HUES48 (cell line): ENCODE data around the gene DDB1.

Experiments used
- H3K27ac ChIP-seq: one replicate; pipeline ENCODE4 v1.7.0; 2013; ENCODE audit warnings: low read depth, low read length, inconsistent platforms
- H3K27me3 ChIP-seq: 2 replicates; pipeline ENCODE4 v1.6.1; 2013; ENCODE audit warnings: mild to moderate bottlenecking, low read length; ENCODE audit not compliant: control insufficient read depth, insufficient read depth
- H3K36me3 ChIP-seq: 2 replicates; pipeline ENCODE4 v1.6.1; 2013; ENCODE audit warnings: low read length; ENCODE audit not compliant: control insufficient read depth, insufficient read depth
- H3K4me1 ChIP-seq: 2 replicates; pipeline ENCODE4 v1.6.1; 2013; ENCODE audit warnings: mild to moderate bottlenecking, low read length; ENCODE audit not compliant: control insufficient read depth, insufficient read depth
- H3K4me3 ChIP-seq: 2 replicates; pipeline ENCODE4 v1.5.1; 2013; ENCODE audit warnings: mild to moderate bottlenecking, low read depth, low read length
- H3K9ac ChIP-seq: 2 replicates; pipeline ENCODE4 v1.6.1; 2013; ENCODE audit warnings: mild to moderate bottlenecking, low read depth, low read length, moderate library complexity
- H3K9me3 ChIP-seq: 2 replicates; pipeline ENCODE4 v1.6.1; 2013; ENCODE audit warnings: low read length; ENCODE audit not compliant: control insufficient read depth, insufficient read depth

Gene DDB1

DNA sequence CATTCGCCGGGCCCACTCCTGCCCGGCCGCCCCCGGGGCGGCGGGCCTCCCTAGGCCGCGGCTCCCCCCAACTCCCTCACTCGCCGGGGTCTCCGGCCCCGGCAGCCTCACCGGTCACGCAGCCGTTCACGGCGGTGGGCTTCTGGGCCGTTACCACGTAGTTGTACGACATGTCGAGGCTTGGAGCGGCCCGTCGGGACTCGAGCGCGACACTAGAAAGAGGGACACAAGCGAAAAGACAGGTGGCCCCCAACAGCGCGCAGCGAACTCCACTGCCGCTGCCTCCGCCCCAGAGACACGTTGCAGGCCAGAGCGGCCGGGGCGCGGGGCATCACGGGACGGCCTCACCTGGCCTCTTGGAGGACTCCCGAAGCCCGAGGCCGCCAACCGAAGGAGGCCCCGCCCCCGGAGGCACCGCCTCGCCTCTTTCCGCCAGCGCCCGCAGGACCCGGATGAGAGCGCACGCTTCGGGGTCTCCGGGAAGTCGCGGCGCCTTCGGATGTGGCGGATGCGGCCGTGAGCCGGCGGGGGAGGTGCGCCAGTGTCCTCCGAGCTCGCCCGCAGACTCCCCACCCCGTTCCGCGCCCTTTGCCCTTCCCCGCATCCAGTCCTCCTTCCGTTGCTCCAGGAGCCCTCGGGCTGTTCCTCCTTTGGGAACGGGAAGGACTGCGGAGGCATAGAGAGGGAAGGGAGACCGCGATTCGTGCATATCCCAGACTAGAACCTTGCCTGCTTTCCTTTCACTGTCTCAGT lies at the start of gene DDB1, which contains the start of gene TKFC:
TSS of gene DDB1 (minus strand) at position 309 of the 753 bp plus-strand sequence. CDS start at position 172, 137 bp downstream.
TSS of gene TKFC (plus strand) at position 432 of the 753 bp plus-strand sequence. CDS start 1,501 bp downstream, outside the sequence.
- Histone ChIP-seq H3K27me3 (no peaks in the 10 kb centered on the region), H3K27ac (peak within 1 kb of the TSS; percentile 95), H3K9ac (peak within 1 kb of the TSS; percentile 95), H3K4me3 (peak within 1 kb of the TSS; percentile 88), H3K36me3 (peaks cover 30% of the 10 kb centered on the region), H3K4me1 (peaks cover 26% of the 10 kb centered on the region), H3K9me3 (no peaks in the 10 kb centered on the region)

DNA sequence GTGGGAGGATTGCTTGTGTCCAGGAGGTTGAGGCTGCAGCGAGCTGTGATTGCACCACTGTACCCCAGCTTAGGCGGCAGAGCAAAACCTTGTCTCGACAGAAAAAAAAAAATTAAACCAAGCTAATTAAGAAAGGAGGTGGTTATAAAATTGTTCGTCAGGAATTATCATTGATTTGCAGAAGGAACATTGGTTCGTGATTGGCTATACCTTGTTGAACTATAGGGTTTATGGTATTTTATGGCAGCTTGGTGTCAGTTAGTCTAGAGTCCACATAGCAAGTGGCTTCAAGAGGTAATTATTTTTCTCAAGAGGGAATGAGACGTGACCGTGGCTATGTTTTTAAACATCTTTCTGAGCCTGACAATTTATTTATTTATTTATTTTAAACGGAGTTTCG lies 48.0 kb upstream of the DDB1 start:
- Histone ChIP-seq H3K27ac (no peak overlapping the region), H3K9ac (no peak overlapping the region), H3K4me1 (no peaks in the 10 kb centered on the region), H3K9me3 (no peaks in the 10 kb centered on the region), H3K27me3 (no peaks in the 10 kb centered on the region), H3K36me3 (0 out of 2 replicates have a peak, but pooled peaks cover 3% of the 10 kb centered on the region), H3K4me3 (no peak overlapping the region)

- Histone ChIP-seq H3K27ac (no peak overlapping the region), H3K4me3 (no peak overlapping the region), H3K4me1 (no peaks in the 10 kb centered on the region)
Measured at GRCh38 chr11:61378713-61379313, 45.9 kb upstream of the DDB1 start.

DNA sequence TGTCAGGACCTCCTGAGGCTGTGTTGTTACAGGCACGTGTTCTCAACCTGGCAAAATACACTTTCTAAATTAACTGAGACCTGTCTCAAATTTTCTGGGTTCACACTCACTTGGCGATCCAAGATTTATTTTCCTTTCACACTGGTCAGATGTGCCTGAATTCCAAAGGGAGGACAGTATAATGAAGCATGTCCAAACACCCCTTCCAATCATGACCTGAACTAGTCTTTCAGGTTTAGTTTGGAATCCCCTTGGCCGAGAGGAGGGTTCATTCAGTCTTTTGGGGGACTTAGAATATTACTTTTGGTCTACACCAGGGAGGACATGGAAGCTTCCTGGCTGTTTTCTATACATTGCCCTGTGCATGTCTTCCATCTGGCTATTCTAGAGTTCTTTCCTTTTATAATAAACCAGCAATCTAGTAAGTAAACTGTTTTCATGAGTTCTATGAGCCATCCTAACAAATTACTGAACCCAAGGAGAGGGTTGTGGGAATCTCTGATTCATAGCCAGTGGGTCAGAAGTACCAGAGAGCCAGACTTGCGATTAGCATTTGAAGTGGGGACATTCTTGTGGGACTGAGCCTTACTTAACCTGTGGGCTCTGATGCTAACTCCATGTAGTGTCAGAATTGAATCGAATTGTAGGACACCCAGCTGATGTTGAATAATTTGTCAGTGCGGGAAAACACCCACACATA lies 44.7 kb upstream of the DDB1 start:
- H3K9me3 ChIP-seq: peaks cover 21% of the 10 kb centered on the region
- H3K27me3 ChIP-seq: no peaks in the 10 kb centered on the region
- no peak overlapping the region for H3K9ac ChIP-seq
- peaks cover 15% of the 10 kb centered on the region for H3K36me3 ChIP-seq
- no peak overlapping the region for H3K4me3 ChIP-seq
- no peaks in the 10 kb centered on the region for H3K4me1 ChIP-seq
- H3K27ac ChIP-seq: no peak overlapping the region

More at GRCh38 chr11:61378713-61379313, 45.9 kb upstream of the DDB1 start:
- no peak overlapping the region for H3K9ac ChIP-seq
- no peaks in the 10 kb centered on the region for H3K27me3 ChIP-seq
- peaks cover 11% of the 10 kb centered on the region for H3K9me3 ChIP-seq
- peaks cover 9% of the 10 kb centered on the region; the same call in 1 of the 2 replicates for H3K36me3 ChIP-seq

DNA sequence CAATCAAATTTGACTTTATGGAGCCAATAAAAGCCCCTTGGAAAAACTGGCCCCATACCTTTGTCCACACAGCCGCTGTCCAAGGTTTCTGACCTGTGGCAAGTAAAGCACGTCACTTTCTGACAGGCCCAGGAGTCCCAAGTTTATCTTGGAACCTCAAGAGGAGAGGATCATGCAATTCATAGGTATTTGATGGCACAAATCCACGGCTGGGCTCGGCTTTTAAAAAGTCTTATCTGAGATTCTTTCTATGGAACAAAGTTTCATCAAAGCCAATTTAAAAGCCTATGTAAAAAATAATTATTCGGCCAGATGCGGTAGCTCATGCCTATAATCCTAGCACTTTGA lies 42.8 kb upstream of the DDB1 start:
- H3K36me3 ChIP-seq: peaks cover 19% of the 10 kb centered on the region
- peaks cover 25% of the 10 kb centered on the region for H3K9me3 ChIP-seq
- no peak overlapping the region for H3K27ac ChIP-seq
- H3K27me3 ChIP-seq: no peaks in the 10 kb centered on the region
- H3K9ac ChIP-seq: no peak overlapping the region
- no peak overlapping the region for H3K4me3 ChIP-seq
- no peaks in the 10 kb centered on the region for H3K4me1 ChIP-seq

GRCh38 chr11:61372659-61373420 lies 39.9 kb upstream of the DDB1 start:
- H3K27ac ChIP-seq: no peak overlapping the region
- no peaks in the 10 kb centered on the region for H3K4me1 ChIP-seq
- H3K36me3 ChIP-seq: peaks cover 45% of the 10 kb centered on the region
- no peaks in the 10 kb centered on the region for H3K27me3 ChIP-seq
- peaks cover 25% of the 10 kb centered on the region for H3K9me3 ChIP-seq
- no peak overlapping the region for H3K4me3 ChIP-seq
- no peak overlapping the region for H3K9ac ChIP-seq

DNA sequence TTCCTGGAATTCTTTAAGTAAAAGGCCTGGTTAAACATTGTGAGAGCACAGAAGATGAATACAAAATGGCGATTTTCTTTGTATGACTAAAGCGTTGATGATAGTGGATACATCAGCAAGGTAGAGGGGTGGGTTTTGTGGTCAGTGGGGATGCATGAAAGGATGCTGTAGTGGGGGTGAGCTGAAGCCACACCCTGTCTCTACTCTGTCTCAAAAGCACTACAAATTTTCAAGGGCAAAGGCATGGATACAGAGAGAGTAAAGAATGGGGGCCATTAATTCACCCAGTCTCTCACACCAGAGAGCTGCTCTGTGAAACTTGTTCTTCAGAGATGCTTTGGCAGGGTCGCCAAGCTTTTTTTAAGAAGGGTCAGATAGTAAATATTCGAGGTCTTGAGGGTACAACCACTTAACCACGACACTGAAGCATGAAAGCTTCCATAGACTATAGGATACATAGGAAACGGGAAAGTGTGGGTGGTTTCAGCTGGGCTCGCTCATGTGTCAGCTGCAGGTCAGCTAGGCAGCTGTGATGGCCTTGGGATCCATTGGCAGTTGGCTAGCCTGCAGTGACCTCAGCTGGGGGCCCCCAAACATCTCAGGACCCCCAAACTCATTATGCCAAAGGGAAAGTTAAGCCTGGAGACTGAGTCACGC lies 37.6 kb upstream of the DDB1 start:
- Histone ChIP-seq H3K4me1 (no peaks in the 10 kb centered on the region), H3K9ac (no peak overlapping the region), H3K27me3 (no peaks in the 10 kb centered on the region), H3K9me3 (peaks cover 25% of the 10 kb centered on the region), H3K4me3 (no peak overlapping the region), H3K36me3 (peaks cover 66% of the 10 kb centered on the region), H3K27ac (no peak overlapping the region)

DNA sequence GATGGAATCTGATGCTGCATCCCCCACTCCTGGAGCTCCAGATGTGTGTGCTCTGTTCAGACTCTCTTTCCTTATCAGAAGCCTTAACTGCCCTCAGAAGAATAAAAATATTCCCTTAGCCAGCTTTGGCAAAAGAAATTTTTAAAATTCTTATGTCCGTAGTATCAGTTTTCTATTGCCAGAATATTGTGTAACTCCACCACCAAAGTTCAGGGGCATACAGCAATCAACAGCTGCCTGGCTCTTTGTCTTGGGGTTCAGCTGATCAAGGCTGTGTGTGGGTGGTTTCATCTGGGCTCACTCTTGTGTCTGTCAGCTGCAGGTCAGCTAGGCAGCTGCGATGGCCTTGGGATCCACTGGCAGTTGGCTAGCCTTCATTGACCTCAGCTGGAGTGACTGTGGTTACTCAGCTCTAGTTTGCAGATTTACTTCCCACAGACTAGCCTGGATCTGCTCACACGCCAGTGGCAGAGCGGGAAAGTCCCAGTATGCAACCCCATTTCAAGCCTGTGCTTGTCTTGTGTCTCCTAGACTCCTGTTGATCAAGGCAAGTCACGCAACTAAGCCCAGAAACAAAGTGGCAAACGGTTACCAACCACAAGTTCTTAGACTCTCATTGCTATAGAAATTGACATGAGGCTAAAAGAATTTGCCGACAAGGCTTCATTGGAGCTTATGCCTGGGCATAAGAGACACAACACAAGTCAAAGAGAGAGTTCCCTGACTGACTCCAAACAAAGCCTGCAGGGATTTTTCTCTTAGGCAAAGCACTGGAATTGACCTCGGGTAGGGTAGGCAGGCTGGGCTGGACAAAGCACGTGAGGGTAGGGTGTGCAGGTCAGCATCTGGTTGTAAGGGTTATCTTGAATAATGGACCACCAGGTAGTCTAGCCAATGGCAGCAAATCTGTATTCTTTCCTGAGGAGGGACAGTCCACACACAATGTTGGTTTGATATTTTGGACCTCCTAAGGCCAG lies 36.8 kb upstream of the DDB1 start:
- H3K9me3 ChIP-seq: peaks cover 20% of the 10 kb centered on the region
- no peak overlapping the region for H3K27ac ChIP-seq
- H3K4me3 ChIP-seq: no peak overlapping the region
- H3K27me3 ChIP-seq: no peaks in the 10 kb centered on the region
- H3K4me1 ChIP-seq: no peaks in the 10 kb centered on the region
- H3K36me3 ChIP-seq: peaks cover 66% of the 10 kb centered on the region
- no peak overlapping the region for H3K9ac ChIP-seq

DNA sequence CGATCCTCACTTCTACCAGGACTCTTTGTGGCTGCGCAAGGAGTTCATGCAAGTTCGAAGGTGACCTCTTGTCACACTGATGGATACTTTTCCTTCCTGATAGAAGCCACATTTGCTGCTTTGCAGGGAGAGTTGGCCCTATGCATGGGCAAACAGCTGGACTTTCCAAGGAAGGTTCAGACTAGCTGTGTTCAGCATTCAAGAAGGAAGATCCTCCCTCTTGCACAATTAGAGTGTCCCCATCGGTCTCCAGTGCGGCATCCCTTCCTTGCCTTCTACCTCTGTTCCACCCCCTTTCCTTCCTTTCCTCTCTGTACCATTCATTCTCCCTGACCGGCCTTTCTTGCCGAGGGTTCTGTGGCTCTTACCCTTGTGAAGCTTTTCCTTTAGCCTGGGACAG lies 35.7 kb upstream of the DDB1 start:
- H3K27ac ChIP-seq: no peak overlapping the region

More for the DNA sequence above, 35.7 kb upstream of the DDB1 start:
- no peaks in the 10 kb centered on the region for H3K4me1 ChIP-seq
- no peaks in the 10 kb centered on the region for H3K27me3 ChIP-seq
- no peak overlapping the region for H3K9ac ChIP-seq
- no peak overlapping the region for H3K4me3 ChIP-seq
- peaks cover 72% of the 10 kb centered on the region for H3K36me3 ChIP-seq
- H3K9me3 ChIP-seq: peaks cover 13% of the 10 kb centered on the region
